H1 (cell line): ENCODE measurements around the gene MBP.

Source experiments
- CTCF ChIP-seq, 3 experiments: IDR thresholded peaks; 1 replicate in 2 of 3; 2 replicates in 1 of 3; pipeline versions ENCODE4 v1.5.1 to v1.6.1; 2011; ENCODE audit warnings: low read length in 3 of 3, mild to moderate bottlenecking in 3 of 3, inconsistent platforms in 2 of 3, low read depth in 1 of 3, moderate library complexity in 1 of 3; ENCODE audit not compliant: insufficient read depth in 1 of 3; ENCODE audit errors: control extremely low read depth in 1 of 3
- SP4 ChIP-seq: IDR thresholded peaks from 2 replicates; pipeline ENCODE4 v1.6.1; 2012; ENCODE audit warnings: low read length, inconsistent platforms
- TAF1 ChIP-seq: IDR thresholded peaks from 2 replicates; pipeline ENCODE4 v1.6.1; 2011; ENCODE audit warnings: mild to moderate bottlenecking, low read depth, low read length
- TCF12 ChIP-seq: IDR thresholded peaks from 2 replicates; pipeline ENCODE4 v1.6.1; 2011; ENCODE audit warnings: low read depth, mild to moderate bottlenecking, low read length

- TF ChIP-seq TCF12 (no peak), CTCF (IDR thresholded peaks at IDR 0.05; ENCODE audit: control extremely low read depth in 1 of 3, insufficient read depth in 1 of 3, low read depth in 1 of 3, low read length in 3 of 3) (no peak), SP4 (no peak), TAF1 (no peak)
Measured at GRCh38 chr18:77144451-77145118, 12.0 kb upstream of the MBP start.
